ENCODE results near the gene PHLDB2.

Gene PHLDB2

GRCh38 chr3:111967651-111968274 lies 108.7 kb downstream of the PHLDB2 start:
- H3K4me1 ChIP-seq (ENCODE audit: control insufficient read depth, insufficient read depth, low read length), result no peaks in the 10 kb centered on the region
- H3K4me3 ChIP-seq (ENCODE audit: insufficient read depth, low read depth, low read length), result no peak overlapping the region
- H3K27ac ChIP-seq (ENCODE audit: insufficient read depth, low read depth, low read length, poor library complexity, severe bottlenecking), result no peak overlapping the region
- no peaks in the 10 kb centered on the region for H3K27me3 ChIP-seq (ENCODE audit: control insufficient read depth, insufficient read depth, low read length, poor library complexity, severe bottlenecking)
- H3K9me3 ChIP-seq (ENCODE audit: control insufficient read depth, low read length), result no peaks in the 10 kb centered on the region
- WGBS, 2 experiments, result 22% methylated on average over 8 of the region's 8 CpGs
- no peaks in the 10 kb centered on the region for H3K36me3 ChIP-seq (ENCODE audit: control insufficient read depth, insufficient read depth, low read length)

GRCh38 chr3:111968319-111969054 lies 109.4 kb downstream of the PHLDB2 start:
- H3K36me3 ChIP-seq (ENCODE audit: control insufficient read depth, insufficient read depth, low read length), result no peaks in the 10 kb centered on the region
- H3K4me1 ChIP-seq (ENCODE audit: control insufficient read depth, insufficient read depth, low read length), result no peaks in the 10 kb centered on the region

GRCh38 chr3:111970376-111970775 lies 111.3 kb downstream of the PHLDB2 start:
- no peak overlapping the region for H3K27ac ChIP-seq (ENCODE audit: insufficient read depth, low read depth, low read length, poor library complexity, severe bottlenecking)
- no peaks in the 10 kb centered on the region for H3K9me3 ChIP-seq (ENCODE audit: control insufficient read depth, low read length)
- H3K4me1 ChIP-seq (ENCODE audit: control insufficient read depth, insufficient read depth, low read length), result no peaks in the 10 kb centered on the region
- 80% methylated on average over 1 of the region's 3 CpGs; no CpG with 5 or more reads in 1 of the 2 experiments for WGBS, 2 experiments
- no peaks in the 10 kb centered on the region for H3K27me3 ChIP-seq (ENCODE audit: control insufficient read depth, insufficient read depth, low read length, poor library complexity, severe bottlenecking)
- H3K36me3 ChIP-seq (ENCODE audit: control insufficient read depth, insufficient read depth, low read length), result no peaks in the 10 kb centered on the region
- H3K4me3 ChIP-seq (ENCODE audit: insufficient read depth, low read depth, low read length), result no peak overlapping the region

More at GRCh38 chr3:111968319-111969054, 109.4 kb downstream of the PHLDB2 start:
- H3K9me3 ChIP-seq (ENCODE audit: control insufficient read depth, low read length), result no peaks in the 10 kb centered on the region
- WGBS, 2 experiments, result 90 to 95% methylated on average over 3 to 4 of the region's 5 CpGs
- H3K4me3 ChIP-seq (ENCODE audit: insufficient read depth, low read depth, low read length), result no peak overlapping the region
- no peaks in the 10 kb centered on the region for H3K27me3 ChIP-seq (ENCODE audit: control insufficient read depth, insufficient read depth, low read length, poor library complexity, severe bottlenecking)
- no peak overlapping the region for H3K27ac ChIP-seq (ENCODE audit: insufficient read depth, low read depth, low read length, poor library complexity, severe bottlenecking)

GRCh38 chr3:111971533-111972130 lies 112.6 kb downstream of the PHLDB2 start:
- Histone ChIP-seq H3K4me1 (ENCODE audit: control insufficient read depth, insufficient read depth, low read length) (no peaks in the 10 kb centered on the region), H3K27me3 (ENCODE audit: control insufficient read depth, insufficient read depth, low read length, poor library complexity, severe bottlenecking) (no peaks in the 10 kb centered on the region), H3K36me3 (ENCODE audit: control insufficient read depth, insufficient read depth, low read length) (no peaks in the 10 kb centered on the region), H3K9me3 (ENCODE audit: control insufficient read depth, low read length) (no peaks in the 10 kb centered on the region), H3K4me3 (ENCODE audit: insufficient read depth, low read depth, low read length) (no peak overlapping the region), H3K27ac (ENCODE audit: insufficient read depth, low read depth, low read length, poor library complexity, severe bottlenecking) (no peak overlapping the region)
- 89 to 92% methylated on average over 11 of the region's 11 CpGs for WGBS, 2 experiments

GRCh38 chr3:111972891-111973290 lies 113.8 kb downstream of the PHLDB2 start:
- WGBS, 2 experiments, result 83 to 94% methylated on average over 1 to 2 of the region's 3 CpGs
- no peaks in the 10 kb centered on the region for H3K36me3 ChIP-seq (ENCODE audit: control insufficient read depth, insufficient read depth, low read length)
- no peak overlapping the region for H3K27ac ChIP-seq (ENCODE audit: insufficient read depth, low read depth, low read length, poor library complexity, severe bottlenecking)
- H3K27me3 ChIP-seq (ENCODE audit: control insufficient read depth, insufficient read depth, low read length, poor library complexity, severe bottlenecking), result no peaks in the 10 kb centered on the region
- H3K4me3 ChIP-seq (ENCODE audit: insufficient read depth, low read depth, low read length), result no peak overlapping the region
- H3K9me3 ChIP-seq (ENCODE audit: control insufficient read depth, low read length), result no peaks in the 10 kb centered on the region
- no peaks in the 10 kb centered on the region for H3K4me1 ChIP-seq (ENCODE audit: control insufficient read depth, insufficient read depth, low read length)

GRCh38 chr3:111975131-111975530 lies 116.1 kb downstream of the PHLDB2 start:
- H3K27ac ChIP-seq (ENCODE audit: insufficient read depth, low read depth, low read length, poor library complexity, severe bottlenecking), result no peak overlapping the region
- H3K4me3 ChIP-seq (ENCODE audit: insufficient read depth, low read depth, low read length), result no peak overlapping the region
- WGBS, 2 experiments, result 81 to 89% methylated on average over 2 of the region's 2 CpGs
- no peaks in the 10 kb centered on the region for H3K36me3 ChIP-seq (ENCODE audit: control insufficient read depth, insufficient read depth, low read length)
- H3K4me1 ChIP-seq (ENCODE audit: control insufficient read depth, insufficient read depth, low read length), result no peaks in the 10 kb centered on the region
- no peaks in the 10 kb centered on the region for H3K27me3 ChIP-seq (ENCODE audit: control insufficient read depth, insufficient read depth, low read length, poor library complexity, severe bottlenecking)
- H3K9me3 ChIP-seq (ENCODE audit: control insufficient read depth, low read length), result no peaks in the 10 kb centered on the region

- no peak overlapping the region for H3K27ac ChIP-seq (ENCODE audit: insufficient read depth, low read depth, low read length, poor library complexity, severe bottlenecking)
These were observed 117.2 kb downstream of the PHLDB2 start for GRCh38 chr3:111976254-111976653.

GRCh38 chr3:111978583-111979433 lies 119.7 kb downstream of the PHLDB2 start, which contains the start of gene ABHD10:
Gene ABHD10 (plus strand): TSS chr3:111979026. CDS start chr3:111979062, 36 bp downstream.
- no peaks in the 10 kb centered on the region for H3K36me3 ChIP-seq (ENCODE audit: control insufficient read depth, insufficient read depth, low read length)
- no peak within 1 kb of the TSS for H3K27ac ChIP-seq (ENCODE audit: insufficient read depth, low read depth, low read length, poor library complexity, severe bottlenecking)
- no peaks in the 10 kb centered on the region for H3K9me3 ChIP-seq (ENCODE audit: control insufficient read depth, low read length)
- 5% methylated on average over 61 of the region's 61 CpGs for WGBS, 2 experiments
- no peaks in the 10 kb centered on the region for H3K27me3 ChIP-seq (ENCODE audit: control insufficient read depth, insufficient read depth, low read length, poor library complexity, severe bottlenecking)
- H3K4me1 ChIP-seq (ENCODE audit: control insufficient read depth, insufficient read depth, low read length), result peaks cover 9% of the 10 kb centered on the region
- peak within 1 kb of the TSS; percentile 72 for H3K4me3 ChIP-seq (ENCODE audit: insufficient read depth, low read depth, low read length)

More at GRCh38 chr3:111976254-111976653, 117.2 kb downstream of the PHLDB2 start:
- 95 to 100% methylated on average over 1 to 2 of the region's 2 CpGs for WGBS, 2 experiments
- Histone ChIP-seq H3K4me1 (ENCODE audit: control insufficient read depth, insufficient read depth, low read length) (peaks cover 8% of the 10 kb centered on the region), H3K27me3 (ENCODE audit: control insufficient read depth, insufficient read depth, low read length, poor library complexity, severe bottlenecking) (no peaks in the 10 kb centered on the region), H3K9me3 (ENCODE audit: control insufficient read depth, low read length) (no peaks in the 10 kb centered on the region), H3K4me3 (ENCODE audit: insufficient read depth, low read depth, low read length) (no peak overlapping the region), H3K36me3 (ENCODE audit: control insufficient read depth, insufficient read depth, low read length) (no peaks in the 10 kb centered on the region)

- no peak overlapping the region for H3K27ac ChIP-seq (ENCODE audit: insufficient read depth, low read depth, low read length, poor library complexity, severe bottlenecking)
- H3K4me1 ChIP-seq (ENCODE audit: control insufficient read depth, insufficient read depth, low read length), result peaks cover 9% of the 10 kb centered on the region
- 14 to 20% methylated on average over 3 to 4 of the region's 5 CpGs for WGBS, 2 experiments
- H3K9me3 ChIP-seq (ENCODE audit: control insufficient read depth, low read length), result no peaks in the 10 kb centered on the region
- peak overlapping the region; percentile 72 for H3K4me3 ChIP-seq (ENCODE audit: insufficient read depth, low read depth, low read length)
- no peaks in the 10 kb centered on the region for H3K27me3 ChIP-seq (ENCODE audit: control insufficient read depth, insufficient read depth, low read length, poor library complexity, severe bottlenecking)
- H3K36me3 ChIP-seq (ENCODE audit: control insufficient read depth, insufficient read depth, low read length), result no peaks in the 10 kb centered on the region
These were observed 120.5 kb downstream of the PHLDB2 start for GRCh38 chr3:111979434-111980038.
